K562 (cell line): ENCODE data around the gene PRF1. TPM values are rescaled to one million over a fixed set of nuclear protein-coding genes. Genes with fewer than 3 reads are reported as not detected.
A peak's percentile ranks its signal among the peaks of the same experiment; 100 is the strongest.

ENCODE experiments used
- ATF6 ChIP-seq: sonication (generic); formaldehyde crosslinking; IDR thresholded peaks from 2 replicates; pipeline ENCODE4 v1.4.0; 2020; ENCODE audit warnings: mild to moderate bottlenecking, missing genetic modification reagents
- CEBPG ChIP-seq, 3 experiments: fragments of 200-800 bp in 1 of 3; sonication (Bioruptor generic) in 1 of 3; sonication (generic) in 1 of 3; formaldehyde crosslinking in 1 of 3; IDR thresholded peaks in 2 of 3; conservative IDR thresholded peaks in 1 of 3; 2 replicates each; pipeline versions ENCODE4 v1.6.1 to v1.8.0; 2016 to 2022; ENCODE audit warnings: missing compliant biosample characterization in 2 of 3, missing genetic modification characterization in 2 of 3, mild to moderate bottlenecking in 1 of 3, missing genetic modification reagents in 1 of 3
- CREB3 ChIP-seq: fragments of 450-650 bp; conservative IDR thresholded peaks from 2 replicates; pipeline ENCODE4 v1.6.1; 2016; ENCODE audit warnings: missing genetic modification characterization, low read depth, mild to moderate bottlenecking, missing compliant biosample characterization, moderate library complexity
- FOSL1 ChIP-seq: fragments of 200-800 bp; sonication (Bioruptor generic); conservative IDR thresholded peaks from 2 replicates; pipeline ENCODE4 v1.6.1; 2016; ENCODE audit warnings: missing genetic modification characterization, missing compliant biosample characterization
- FOXO4 ChIP-seq: fragments of 450-650 bp; formaldehyde crosslinking; IDR thresholded peaks from 2 replicates; pipeline ENCODE4 v1.4.0; 2020; ENCODE audit warnings: mild to moderate bottlenecking, moderate library complexity
- GATAD2A ChIP-seq: fragments of 450-650 bp; IDR thresholded peaks from 2 replicates; pipeline ENCODE4 v1.6.1; 2017
- GMEB1 ChIP-seq: fragments of 250-450 bp; sonication (Bioruptor Pico); IDR thresholded peaks from 2 replicates; pipeline ENCODE4 v1.4.0; 2020; ENCODE audit warnings: mild to moderate bottlenecking
- GTF2E2 ChIP-seq: fragments of 200-800 bp; sonication (Bioruptor generic); IDR thresholded peaks from 2 replicates; pipeline ENCODE4 v1.6.1; 2016; ENCODE audit warnings: missing genetic modification characterization, missing compliant biosample characterization
- HNRNPLL ChIP-seq: fragments of 200-400 bp; formaldehyde crosslinking; IDR thresholded peaks from 2 replicates; pipeline ENCODE4 v1.6.1; 2017; ENCODE audit warnings: low read length, low read depth, mild to moderate bottlenecking; ENCODE audit not compliant: poor library complexity, severe bottlenecking
- HSF4 ChIP-seq: fragments of 250-450 bp; sonication (Bioruptor Pico); IDR thresholded peaks from 2 replicates; pipeline ENCODE4 v2.1.2; 2022; ENCODE audit warnings: mild to moderate bottlenecking, moderate library complexity, borderline replicate concordance
- MCM5 ChIP-seq: fragments of 450-650 bp; IDR thresholded peaks from 2 replicates; pipeline ENCODE4 v1.6.1; 2016; ENCODE audit warnings: low read depth
- OTX1 ChIP-seq: fragments of 450-650 bp; formaldehyde crosslinking; IDR thresholded peaks from 2 replicates; pipeline ENCODE4 v1.4.0; 2022; ENCODE audit warnings: mild to moderate bottlenecking
- PPARD ChIP-seq: fragments of 250-450 bp; sonication (Bioruptor Pico); IDR thresholded peaks from 2 replicates; pipeline ENCODE4 v1.8.0; 2022; ENCODE audit warnings: inconsistent platforms, mild to moderate bottlenecking, moderate library complexity
- RB1 ChIP-seq: fragments of 450-650 bp; IDR thresholded peaks from 2 replicates; pipeline ENCODE4 v1.6.1; 2017; ENCODE audit warnings: low read depth, mild to moderate bottlenecking
- RBM15 ChIP-seq: fragments of 200-400 bp; formaldehyde crosslinking; IDR thresholded peaks from 2 replicates; pipeline ENCODE4 v1.6.1; 2018; ENCODE audit warnings: mild to moderate bottlenecking, low read length, moderate library complexity; ENCODE audit not compliant: insufficient read depth
- TGIF2 ChIP-seq: sonication (generic); formaldehyde crosslinking; IDR thresholded peaks from 2 replicates; pipeline ENCODE4 v1.8.1; 2022; ENCODE audit warnings: mild to moderate bottlenecking, missing genetic modification reagents, moderate library complexity
- TRIM25 ChIP-seq: fragments of 450-650 bp; IDR thresholded peaks from 2 replicates; pipeline ENCODE4 v1.7.0; 2016; ENCODE audit warnings: borderline replicate concordance
- ZNF311 ChIP-seq: fragments of 250-450 bp; sonication (Bioruptor Pico); IDR thresholded peaks from 2 replicates; pipeline ENCODE4 v1.4.0; 2020; ENCODE audit warnings: mild to moderate bottlenecking, moderate library complexity
- ZNF316 ChIP-seq: fragments of 450-650 bp; IDR thresholded peaks from 2 replicates; pipeline ENCODE4 v1.6.1; 2016
- ZNF830 ChIP-seq: fragments of 250-450 bp; sonication (Bioruptor Pico); IDR thresholded peaks from 2 replicates; pipeline ENCODE4 v1.5.0; 2021; ENCODE audit warnings: mild to moderate bottlenecking
- polyA plus RNA-seq, 8 experiments: library from polyadenylated mRNA; depleted of rRNA in 4 of 8; stranded (reverse) in 5 of 8; unstranded in 3 of 8; fragments of >200 nt; fragmentation: Nextera tagmentation in 2 of 8; fragmentation: Illumina TruSeq in 1 of 8; extraction: Ambion mirVana in 2 of 8; extraction: Trizol in 1 of 8; gene quantifications; 2 replicates each; pipeline versions ENCODE4 v1.2.1 to v1.2.3, GENCODE V29; 2011 to 2014; ENCODE audit warnings: inconsistent platforms in 1 of 8, missing spikeins in 1 of 8
- total RNA-seq, 7 experiments: library from RNA; depleted of rRNA in 6 of 7; stranded (reverse); fragments of >200 nt in 6 of 7; fragmentation: Illumina TruSeq in 2 of 7; extraction: Trizol in 2 of 7; gene quantifications; 2 replicates each; pipeline versions ENCODE4 v1.2.1 to v1.2.3, GENCODE V29; 2011 to 2021; ENCODE audit warnings: low replicate concordance in 1 of 7

The PRF1 gene
- total and polyA plus RNA-seq, 9 of the 15 experiments (the other 6 are each of a cell fraction or from before 2014, with no cell fraction given) = 3.8 to 8.6 (median 6.3) TPM

GRCh38 chr10:70576803-70577517, 25.6 kb downstream of the PRF1 start (continued):
- TF ChIP-seq CREB3 (tag) = 0 out of 2 replicates have a peak, but pooled peaks have one; percentile 9
- no peak for TF ChIP-seq GTF2E2
- TF ChIP-seq ATF6 (CRISPR knock-in tag) = no peak
- no peak for TF ChIP-seq FOSL1 (tag)
- no peak for TF ChIP-seq ZNF311
- TF ChIP-seq GMEB1 (CRISPR knock-in tag) = no peak
- TF ChIP-seq HNRNPLL = no peak
- TF ChIP-seq HSF4 (CRISPR knock-in tag) = no peak
- TF ChIP-seq OTX1 = peak; percentile 64; the same call in 1 of the 2 replicates
- no peak; the same call in 1 of the 2 replicates for TF ChIP-seq ZNF316
- peak; percentile 48; the same call in 1 of the 2 replicates for TF ChIP-seq TRIM25
- no peak for TF ChIP-seq RBM15
- no peak for TF ChIP-seq RB1
- TF ChIP-seq CEBPG (CRISPR knock-in tag; IDR thresholded peaks at IDR 0.05) = no peak
- TF ChIP-seq CEBPG (tag; conservative IDR thresholded peaks at IDR 0.05 in 1 of 2, IDR thresholded peaks at IDR 0.05 in 1 of 2) = peak in 1 of 2 experiments; percentile 87; a peak in 2 of 4 replicates
- TF ChIP-seq TGIF2 (CRISPR knock-in tag) = no peak
- TF ChIP-seq FOXO4 (CRISPR knock-in tag) = no peak
- peak; percentile 98 for TF ChIP-seq GATAD2A
- no peak for TF ChIP-seq PPARD
- no peak for TF ChIP-seq ZNF830 (CRISPR knock-in tag)
- no peak for TF ChIP-seq MCM5
